IMR-90 (cell line): ENCODE data around the gene ACAP1. TPM values are rescaled to one million over a fixed set of nuclear protein-coding genes. Genes with fewer than 3 reads are reported as not detected.
"Not testable (repeated sequence)": the region's sequence is repeated elsewhere in the genome, so short reads cannot be mapped to it uniquely, and the experiment has no call there.

ENCODE experiments used
- ATAC-seq: fragments of 200-7000 bp; cut with Tn5 transposase; 2 replicates; pipeline ENCODE4 v1.9.1; 2020; ENCODE audit warnings: low read depth, mild to moderate bottlenecking, moderate library complexity
- BruUV-seq: library from RNA; stranded (reverse); fragments of 400-500 nt; replicated peaks from 2 replicates; lab custom pipeline; 2021; lab: Mats Ljungman, UMichigan
- CTCF ChIA-PET: fragments of 300-600 bp; formaldehyde crosslinking; extraction: SDS; loops from one replicate; lab custom pipeline; 2021; ENCODE audit warnings: antibody characterized with exemption; lab: Yijun Ruan, JAX
- POLR2A ChIA-PET: fragments of 300-600 bp; sonication (Branson Sonifier 250); formaldehyde crosslinking; loops from one replicate; lab custom pipeline; 2022; ENCODE audit warnings: antibody characterized with exemption; ENCODE audit not compliant: unreplicated experiment; lab: Charles Lee
- DNase-seq: peaks from one replicate; pipeline ENCODE4 v3.0.0; 2013
- H2AFZ ChIP-seq: replicated peaks from 2 replicates; pipeline ENCODE3; 2013; ENCODE audit warnings: low read length, mild to moderate bottlenecking; ENCODE audit not compliant: poor library complexity
- H2AK5ac ChIP-seq: 2 replicates; pipeline ENCODE4 v1.6.1; 2013; ENCODE audit warnings: low read depth, low read length, inconsistent platforms
- H2AK9ac ChIP-seq: replicated peaks from 2 replicates; pipeline ENCODE3; 2013; ENCODE audit warnings: mild to moderate bottlenecking, low read depth, low read length, moderate library complexity; ENCODE audit not compliant: poor library complexity
- H2BK120ac ChIP-seq: 2 replicates; pipeline ENCODE4 v1.6.1; 2013; ENCODE audit warnings: low read depth, low read length, inconsistent platforms
- H2BK15ac ChIP-seq: 3 replicates; pipeline ENCODE4 v1.6.1; 2013; ENCODE audit warnings: low read depth, low read length, inconsistent platforms
- H2BK20ac ChIP-seq: 2 replicates; pipeline ENCODE4 v1.6.1; 2013; ENCODE audit warnings: low read depth, mild to moderate bottlenecking, inconsistent platforms, low read length, moderate library complexity
- H2BK5ac ChIP-seq: 2 replicates; pipeline ENCODE4 v1.6.1; 2013; ENCODE audit warnings: mild to moderate bottlenecking, low read depth, low read length, inconsistent platforms; ENCODE audit not compliant: poor library complexity, severe bottlenecking
- H3K14ac ChIP-seq: replicated peaks from 2 replicates; pipeline ENCODE4 v1.6.1; 2013; ENCODE audit warnings: low read depth, low read length, inconsistent platforms
- H3K18ac ChIP-seq: 2 replicates; pipeline ENCODE4 v1.6.1; 2013; ENCODE audit warnings: low read depth, low read length, control low read depth
- H3K23ac ChIP-seq: 2 replicates; pipeline ENCODE4 v1.6.1; 2013; ENCODE audit warnings: low read depth, low read length, inconsistent platforms
- H3K27ac ChIP-seq: 2 replicates; pipeline ENCODE4 v1.5.1; 2013; ENCODE audit warnings: mild to moderate bottlenecking, control low read depth, low read length; ENCODE audit not compliant: insufficient read depth
- H3K27me3 ChIP-seq: 2 replicates; pipeline ENCODE4 v1.6.1; 2013; ENCODE audit warnings: low read length; ENCODE audit not compliant: control insufficient read depth, insufficient read depth
- H3K36me3 ChIP-seq: 2 replicates; pipeline ENCODE4 v1.6.1; 2013; ENCODE audit warnings: low read length, mixed read lengths; ENCODE audit not compliant: control insufficient read depth, insufficient read depth
- H3K4ac ChIP-seq: 2 replicates; pipeline ENCODE4 v1.6.1; 2013; ENCODE audit warnings: low read depth, low read length, inconsistent platforms
- H3K4me1 ChIP-seq: 2 replicates; pipeline ENCODE4 v1.6.1; 2013; ENCODE audit warnings: low read length, mixed read lengths; ENCODE audit not compliant: control insufficient read depth, insufficient read depth
- H3K4me2 ChIP-seq: 2 replicates; pipeline ENCODE4 v1.6.1; 2013; ENCODE audit warnings: low read depth, mild to moderate bottlenecking, control low read depth, low read length, moderate library complexity
- H3K4me3 ChIP-seq: 2 replicates; pipeline ENCODE4 v1.5.1; 2013; ENCODE audit warnings: low read depth, mild to moderate bottlenecking, control low read depth, low read length, moderate library complexity; ENCODE audit not compliant: insufficient read depth
- H3K56ac ChIP-seq: 2 replicates; pipeline ENCODE4 v1.6.1; 2013; ENCODE audit warnings: low read length, inconsistent platforms; ENCODE audit not compliant: insufficient read depth; ENCODE audit errors: extremely low read depth
- H3K79me1 ChIP-seq, 2 experiments: 2 replicates each; pipeline ENCODE4 v1.6.1; 2013; ENCODE audit warnings: low read length in 2 of 2, inconsistent platforms in 1 of 2, low read depth in 1 of 2
- H3K9ac ChIP-seq: 2 replicates; pipeline ENCODE4 v1.6.1; 2013; ENCODE audit warnings: low read depth, low read length, control low read depth
- H3K9me1 ChIP-seq: 2 replicates; pipeline ENCODE4 v1.6.1; 2013; ENCODE audit warnings: low read length, inconsistent platforms; ENCODE audit not compliant: insufficient read depth
- H3K9me3 ChIP-seq: 2 replicates; pipeline ENCODE4 v1.6.1; 2013; ENCODE audit warnings: low read length; ENCODE audit not compliant: control insufficient read depth, insufficient read depth
- H4K20me1 ChIP-seq: 2 replicates; pipeline ENCODE4 v1.6.1; 2013; ENCODE audit warnings: low read length, inconsistent platforms; ENCODE audit not compliant: insufficient read depth
- H4K5ac ChIP-seq: 2 replicates; pipeline ENCODE4 v1.6.1; 2013; ENCODE audit warnings: mild to moderate bottlenecking, low read depth, low read length, control low read depth
- H4K8ac ChIP-seq, 2 experiments: 2 replicates each; pipeline ENCODE4 v1.6.1; 2013; ENCODE audit warnings: low read depth in 2 of 2, low read length in 2 of 2, control low read depth in 1 of 2, inconsistent platforms in 1 of 2
- H4K91ac ChIP-seq: 2 replicates; pipeline ENCODE4 v1.6.1; 2013; ENCODE audit warnings: low read depth, low read length, inconsistent platforms; ENCODE audit not compliant: insufficient read depth
- WGBS, 2 experiments: methylation state at CpG; one replicate each; pipeline versions ENCODE4 v1.1.5 to v1.1.7; 2013; ENCODE audit warnings: missing lambda C conversion rate in 2 of 2; ENCODE audit not compliant: insufficient read length in 1 of 2; ENCODE audit errors: extremely low coverage in 2 of 2; 5-methylcytosine and 5-hydroxymethylcytosine counted together
- dilution Hi-C: fragments of 300-500 bp; cut with HindIII; formaldehyde crosslinking; loops from one replicate; pipeline ENCODE4 v1.14.3; 2018; ENCODE audit warnings: low sequenced_read_pairs; ENCODE audit not compliant: unreplicated experiment
- in situ Hi-C: fragments of 300-500 bp; cut with MboI; formaldehyde crosslinking; loops from 3 replicates; pipeline ENCODE4 v1.14.3; 2019; ENCODE audit warnings: low sequenced_read_pairs, inconsistent platforms, mixed read lengths
- intact Hi-C: fragments of 100-400 bp; cut with micrococcal nuclease; formaldehyde crosslinking; loops from 2 replicates; pipeline ENCODE4 v1.10.0; 2022
- polyA plus RNA-seq, 3 experiments: library from polyadenylated mRNA; depleted of rRNA; stranded (reverse); fragments of >200 nt; gene quantifications; 2 replicates each; pipeline ENCODE4 v1.2.3, GENCODE V29; 2012; ENCODE audit warnings: low replicate concordance in 1 of 3
- total RNA-seq: library from RNA; depleted of rRNA; stranded (reverse); fragments of >200 nt; gene quantifications from 2 replicates; pipeline ENCODE4 v1.2.3, GENCODE V29; 2012

The ACAP1 gene
- total and polyA plus RNA-seq, 2 of the 4 experiments (the other 2 are of a cell fraction), result under 0.01 to 2.1 TPM

DNA sequence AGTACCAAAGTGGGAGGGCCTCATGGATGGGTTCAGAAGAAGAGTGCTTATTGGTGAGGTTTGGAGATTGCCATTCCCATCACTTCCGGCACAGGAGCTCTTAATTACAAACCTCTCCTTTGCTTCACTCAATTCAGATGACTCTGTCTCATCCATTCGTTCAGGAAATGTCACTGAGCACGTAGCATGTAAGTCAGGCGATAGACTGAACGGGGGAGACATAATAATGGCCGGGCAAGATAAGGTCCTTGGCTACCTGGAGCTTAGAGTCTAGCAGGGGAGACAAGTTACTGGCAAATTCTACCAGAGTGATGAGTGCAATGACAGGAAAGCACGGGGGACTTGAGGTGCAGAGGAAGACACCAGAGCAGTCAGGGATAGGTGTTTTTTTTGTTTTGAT, 29.6 kb downstream of the ACAP1 start:
- no CpG with 5 or more reads among the region's 7 CpGs for WGBS, 2 experiments
- H2BK20ac ChIP-seq, BruUV-seq, intact Hi-C loops, H2BK15ac ChIP-seq, H3K4me1 ChIP-seq, H3K4me3 ChIP-seq, ATAC-seq, H3K79me1 ChIP-seq, H2BK5ac ChIP-seq, H3K23ac ChIP-seq, H3K14ac ChIP-seq, H3K4ac ChIP-seq, H2BK120ac ChIP-seq, POLR2A ChIA-PET, dilution Hi-C loops, DNase-seq, H4K8ac ChIP-seq, H2AFZ ChIP-seq, H3K18ac ChIP-seq, H3K4me2 ChIP-seq, H3K9me3 ChIP-seq, H3K56ac ChIP-seq, CTCF ChIA-PET, H3K27ac ChIP-seq, in situ Hi-C loops, H4K91ac ChIP-seq, H2AK9ac ChIP-seq, H3K9ac ChIP-seq, H2AK5ac ChIP-seq, H4K5ac ChIP-seq, H3K9me1 ChIP-seq, H4K20me1 ChIP-seq, H3K36me3 ChIP-seq: not testable (repeated sequence)
- peaks cover 22% of the 10 kb centered on the region for H3K27me3 ChIP-seq
